ENCODE results near the gene ORMDL3. TPM values are rescaled to one million over a fixed set of nuclear protein-coding genes. Genes with fewer than 3 reads are reported as not detected.

Gene ORMDL3
- total and polyA plus RNA-seq, 10 of the 15 experiments (the other 5 are each of a cell fraction or from before 2014, with no cell fraction given), result 8.8 to 98.1 (median 49.9) TPM

DNA sequence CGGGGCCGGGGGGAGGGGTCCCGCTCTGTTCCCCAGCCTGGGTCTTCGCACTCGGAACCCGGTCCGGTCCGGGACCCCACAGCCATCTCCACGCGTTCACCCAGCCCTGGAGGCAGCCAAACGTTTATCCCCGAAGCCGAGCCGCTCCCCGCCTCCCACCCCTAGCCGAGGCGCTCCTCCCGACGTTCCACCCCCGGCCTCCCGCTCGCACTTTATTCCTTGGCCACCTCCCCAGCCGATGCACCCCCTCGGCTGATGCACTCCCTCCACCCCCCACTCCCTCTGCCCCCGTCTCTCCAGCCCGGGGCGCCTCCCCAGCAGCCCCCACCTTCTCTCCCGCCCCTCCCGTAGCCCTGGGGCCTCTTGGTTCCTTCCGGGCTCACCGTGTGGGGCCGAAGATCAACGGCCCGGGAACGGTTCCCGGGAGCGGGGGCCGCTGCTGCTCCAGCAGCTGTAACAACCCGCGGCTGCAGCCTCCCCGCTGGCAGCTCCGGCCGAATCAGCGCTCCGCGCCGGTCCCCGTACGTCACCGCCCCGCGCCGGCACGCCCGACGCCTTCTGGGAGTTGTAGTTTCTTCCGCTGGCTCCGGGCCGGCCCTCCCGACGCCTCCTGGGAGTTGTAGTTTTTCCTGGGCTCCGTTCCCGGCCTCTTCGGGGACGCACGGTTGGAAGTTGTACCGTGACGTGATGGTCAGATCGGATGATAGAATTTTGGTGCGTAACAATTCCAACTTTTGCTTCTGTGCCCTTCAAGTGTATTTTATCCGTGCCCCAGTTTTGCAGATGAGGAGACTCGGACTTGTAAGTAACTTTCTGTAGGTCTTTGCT is at the start of gene ORMDL3, which contains the start of gene LRRC3C (continued):
- TF ChIP-seq ZBTB40 (IDR thresholded peaks at IDR 0.05; ENCODE audit: borderline replicate concordance), result peak; percentile 69; the same call in 1 of the 2 replicates
- TF ChIP-seq BCL3 (IDR thresholded peaks at IDR 0.05; ENCODE audit: borderline replicate concordance, insufficient read depth, low read depth, low read length, poor library complexity, severe bottlenecking), result no peak
- TF ChIP-seq SMAD5 (IDR thresholded peaks at IDR 0.05; ENCODE audit: low read depth), result no peak
- no peak for TF ChIP-seq POLR2AphosphoS2 (IDR thresholded peaks at IDR 0.05; ENCODE audit: low read depth, low read length)
- TF ChIP-seq ATF2 (IDR thresholded peaks at IDR 0.05; ENCODE audit: low read length), result no peak
- no peak; the same call in 1 of the 2 replicates for TF ChIP-seq RB1 (IDR thresholded peaks at IDR 0.05; ENCODE audit: borderline replicate concordance)
- TF ChIP-seq POLR2A (IDR thresholded peaks at IDR 0.05; ENCODE audit: low read depth, low read length), result peak; percentile 84
- TF ChIP-seq, protein P1, sequence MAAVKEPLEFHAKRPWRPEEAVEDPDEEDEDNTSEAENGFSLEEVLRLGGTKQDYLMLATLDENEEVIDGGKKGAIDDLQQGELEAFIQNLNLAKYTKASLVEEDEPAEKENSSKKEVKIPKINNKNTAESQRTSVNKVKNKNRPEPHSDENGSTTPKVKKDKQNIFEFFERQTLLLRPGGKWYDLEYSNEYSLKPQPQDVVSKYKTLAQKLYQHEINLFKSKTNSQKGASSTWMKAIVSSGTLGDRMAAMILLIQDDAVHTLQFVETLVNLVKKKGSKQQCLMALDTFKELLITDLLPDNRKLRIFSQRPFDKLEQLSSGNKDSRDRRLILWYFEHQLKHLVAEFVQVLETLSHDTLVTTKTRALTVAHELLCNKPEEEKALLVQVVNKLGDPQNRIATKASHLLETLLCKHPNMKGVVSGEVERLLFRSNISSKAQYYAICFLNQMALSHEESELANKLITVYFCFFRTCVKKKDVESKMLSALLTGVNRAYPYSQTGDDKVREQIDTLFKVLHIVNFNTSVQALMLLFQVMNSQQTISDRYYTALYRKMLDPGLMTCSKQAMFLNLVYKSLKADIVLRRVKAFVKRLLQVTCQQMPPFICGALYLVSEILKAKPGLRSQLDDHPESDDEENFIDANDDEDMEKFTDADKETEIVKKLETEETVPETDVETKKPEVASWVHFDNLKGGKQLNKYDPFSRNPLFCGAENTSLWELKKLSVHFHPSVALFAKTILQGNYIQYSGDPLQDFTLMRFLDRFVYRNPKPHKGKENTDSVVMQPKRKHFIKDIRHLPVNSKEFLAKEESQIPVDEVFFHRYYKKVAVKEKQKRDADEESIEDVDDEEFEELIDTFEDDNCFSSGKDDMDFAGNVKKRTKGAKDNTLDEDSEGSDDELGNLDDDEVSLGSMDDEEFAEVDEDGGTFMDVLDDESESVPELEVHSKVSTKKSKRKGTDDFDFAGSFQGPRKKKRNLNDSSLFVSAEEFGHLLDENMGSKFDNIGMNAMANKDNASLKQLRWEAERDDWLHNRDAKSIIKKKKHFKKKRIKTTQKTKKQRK (IDR thresholded peaks at IDR 0.05; ENCODE audit: low read depth, low read length), result no peak
- TF ChIP-seq BCLAF1 (IDR thresholded peaks at IDR 0.05), result no peak
- peak; percentile 100 for TF ChIP-seq CREB1 (IDR thresholded peaks at IDR 0.05; ENCODE audit: low read depth)
- TF ChIP-seq GABPA (IDR thresholded peaks at IDR 0.05; ENCODE audit: low read depth), result no peak
- TF ChIP-seq ESRRA (IDR thresholded peaks at IDR 0.05; ENCODE audit: low read length), result 0 out of 2 replicates have a peak, but pooled peaks have one; percentile 64
- TF ChIP-seq GATAD2B (conservative IDR thresholded peaks at IDR 0.05; ENCODE audit: low read depth), result peak; percentile 45; the same call in 1 of the 2 replicates
- TF ChIP-seq RBBP5 (conservative IDR thresholded peaks at IDR 0.05), result no peak
- peak; percentile 76 for TF ChIP-seq TCF3 (IDR thresholded peaks at IDR 0.05; ENCODE audit: borderline replicate concordance, insufficient read depth, low read depth, low read length)
- TF ChIP-seq TCF12 (IDR thresholded peaks at IDR 0.05; ENCODE audit: low read depth, low read length), result 0 out of 2 replicates have a peak, but pooled peaks have one; percentile 79

Measured in GM12878 (cell line).